ENCODE measurements around the gene ADD3.

DNA sequence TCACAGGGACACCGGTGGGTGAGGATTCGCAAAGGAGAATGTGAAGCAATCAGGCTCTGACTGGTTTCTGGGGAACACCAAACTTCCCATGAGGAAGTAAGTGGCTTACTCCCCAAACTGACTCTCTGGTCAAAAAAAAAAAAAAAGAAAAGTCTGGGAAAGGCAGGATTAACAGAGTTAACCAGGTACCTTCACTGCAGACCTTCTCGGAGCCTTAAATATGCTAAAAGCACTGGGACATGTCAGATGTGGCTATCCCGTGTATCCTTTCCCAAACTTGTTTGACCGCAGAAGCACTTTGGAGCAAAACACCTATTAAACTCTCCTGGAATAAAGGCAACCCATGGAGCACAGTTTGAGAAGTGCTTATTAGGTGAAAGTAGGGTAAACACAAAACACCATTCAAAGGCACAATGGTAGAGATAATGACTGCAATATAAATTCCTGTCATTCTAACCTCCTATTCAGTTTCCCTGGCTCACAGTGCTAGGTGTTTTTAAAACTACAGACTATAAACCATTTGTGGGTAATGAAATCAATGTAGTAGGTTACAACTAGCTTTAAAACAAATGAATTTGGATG lies 155.5 kb downstream of the ADD3 start:
- TF ChIP-seq CTCF (IDR thresholded peaks at IDR 0.05) (no peak), POLR2AphosphoS5 (IDR thresholded peaks at IDR 0.05; ENCODE audit: low read depth, low read length) (no peak)

Data from Panc1 (cell line).